Activated T-cell treated with anti-CD3 and anti-CD28 coated beads, Interleukin-2, amount 50 U/mL, for 1 hour (primary cell): ENCODE measurements around the gene SALL1.

Experiments used
- DNase-seq: peaks from one replicate; pipeline ENCODE4 v3.0.0-alpha.2; 2020

The SALL1 gene

GRCh38 chr16:51139568-51139967 is 11.5 kb downstream of the SALL1 start:
- DNase-seq, result no peak

- DNase-seq, result no peak
Measured at GRCh38 chr16:51138178-51138577, 12.9 kb downstream of the SALL1 start.

GRCh38 chr16:51137097-51137496 is 14.0 kb downstream of the SALL1 start:
- no peak for DNase-seq

DNA sequence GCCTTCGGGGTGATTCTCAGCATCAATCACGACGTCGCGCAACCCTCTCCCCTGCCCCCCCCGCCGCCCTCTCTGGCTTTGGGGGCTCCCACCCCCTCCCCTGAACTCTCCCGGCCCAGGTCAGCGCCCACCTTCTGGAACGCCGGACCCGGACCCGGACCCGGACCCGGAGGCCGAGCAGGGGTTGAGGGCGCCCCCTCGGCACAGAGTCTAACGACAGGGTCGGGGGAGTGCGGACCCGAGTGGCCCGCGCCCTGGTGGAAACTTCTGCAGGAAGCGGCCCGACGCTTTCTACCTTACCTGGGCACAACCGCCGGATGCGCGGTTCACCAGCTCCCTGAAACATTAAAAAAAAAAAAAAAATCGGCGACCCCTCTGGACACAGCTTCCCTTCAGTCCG is 16.2 kb downstream of the SALL1 start:
- no peak for DNase-seq

- no peak for DNase-seq
Measured at GRCh38 chr16:51134269-51134812, 16.7 kb downstream of the SALL1 start.

GRCh38 chr16:51133688-51134087 is 17.4 kb downstream of the SALL1 start:
- no peak for DNase-seq

DNA sequence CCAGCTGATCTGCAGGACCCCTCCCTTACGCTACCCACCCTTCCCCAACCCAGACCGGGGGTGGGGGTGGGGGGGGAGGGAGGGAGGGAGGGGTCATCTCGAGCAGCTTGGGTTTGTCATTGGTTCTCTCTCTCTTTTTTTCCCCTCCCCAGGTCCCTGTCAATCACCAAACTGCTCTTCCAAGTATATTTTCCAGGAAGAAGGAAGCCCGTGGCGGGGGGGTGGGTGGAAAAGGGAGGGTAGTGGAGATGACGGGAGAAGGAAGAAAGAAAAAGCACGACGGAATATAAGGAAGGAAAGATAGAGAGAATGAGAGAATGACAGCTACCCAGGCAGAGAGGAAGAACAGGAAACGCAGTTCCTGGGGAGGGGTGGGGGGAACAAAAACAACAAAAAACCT is 17.9 kb downstream of the SALL1 start:
- no peak for DNase-seq

GRCh38 chr16:51132490-51133115 is 18.5 kb downstream of the SALL1 start:
- no peak for DNase-seq

DNA sequence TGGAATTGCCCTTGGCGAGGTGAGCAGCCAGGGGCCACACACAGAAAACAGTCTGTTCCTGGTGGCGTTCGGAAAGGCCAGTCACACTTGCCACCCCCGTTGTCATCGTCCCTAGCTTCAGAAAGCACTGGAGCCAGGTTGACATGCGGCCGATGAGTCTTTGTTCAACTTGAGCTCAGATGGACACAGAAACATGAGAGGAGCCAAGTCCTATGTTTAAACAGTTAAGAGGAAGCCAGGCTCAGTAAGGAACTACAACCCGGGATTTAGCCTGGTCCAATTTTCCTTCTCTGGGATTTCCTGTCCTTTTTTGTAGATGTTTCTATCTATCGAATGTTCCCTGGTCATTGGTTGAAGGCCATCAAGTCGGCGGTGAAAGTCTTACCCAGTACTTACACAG is 19.5 kb downstream of the SALL1 start:
- no peak for DNase-seq

DNA sequence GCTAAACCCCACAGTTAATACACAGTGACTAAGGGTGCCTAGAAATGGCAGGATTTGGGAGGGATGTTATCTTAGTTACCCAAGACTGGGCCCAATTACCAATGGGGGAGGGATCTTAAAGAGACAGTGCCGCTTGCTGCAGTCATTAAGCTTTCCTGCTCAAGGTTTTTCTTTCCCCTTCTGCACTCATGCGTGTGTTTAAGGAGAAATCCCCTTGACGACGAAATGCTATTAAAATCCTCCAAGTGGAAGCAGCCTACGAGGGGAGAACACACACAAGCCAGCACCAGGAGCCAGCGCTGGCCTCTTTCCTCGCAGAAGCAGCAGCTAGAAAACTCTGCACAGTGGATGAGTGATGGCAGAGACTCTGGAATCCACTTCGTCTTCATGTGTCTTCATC is 22.0 kb downstream of the SALL1 start:
- DNase-seq, result no peak

DNA sequence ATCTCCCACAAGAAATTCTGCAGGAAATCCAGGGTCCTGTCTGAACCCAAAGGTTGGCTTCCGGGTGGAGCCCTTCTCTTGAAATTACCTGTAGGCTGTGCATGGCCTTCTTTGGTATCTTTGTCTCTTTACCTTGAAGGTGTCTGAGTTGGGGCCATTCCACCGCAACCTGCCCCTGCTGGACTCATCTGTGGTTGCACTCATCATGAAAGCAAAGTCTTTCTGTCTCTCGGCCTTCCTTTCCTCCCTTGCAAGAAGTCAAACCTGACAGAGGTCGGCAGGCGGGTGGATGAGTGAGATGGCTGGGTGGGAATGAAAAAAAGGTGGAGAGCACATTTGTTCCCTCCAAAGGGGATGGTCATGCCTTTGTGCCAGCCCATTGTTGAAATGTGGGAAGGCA is 25.1 kb downstream of the SALL1 start:
- no peak for DNase-seq

- no peak for DNase-seq
Measured at GRCh38 chr16:51124896-51125295, 26.2 kb downstream of the SALL1 start.

DNA sequence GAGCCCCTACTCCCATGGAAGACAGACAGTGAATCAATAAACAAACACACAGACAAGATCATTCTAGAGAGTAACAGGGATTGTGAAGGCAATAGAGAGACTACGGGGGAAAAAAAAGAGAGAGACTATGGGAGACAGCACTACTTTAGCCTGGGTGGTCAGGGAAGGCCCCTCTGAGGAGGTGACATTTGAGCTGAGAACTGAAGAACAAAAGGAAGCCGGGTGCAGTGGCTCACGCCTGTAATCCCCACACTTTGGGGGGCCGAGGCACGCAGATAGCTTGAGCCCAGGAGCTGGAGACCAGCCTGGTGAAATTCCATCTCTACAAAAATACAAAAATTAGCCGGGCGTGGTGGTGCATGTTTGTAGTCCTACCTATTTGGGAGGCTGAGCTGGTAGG is 29.2 kb downstream of the SALL1 start:
- DNase-seq, result no peak

DNA sequence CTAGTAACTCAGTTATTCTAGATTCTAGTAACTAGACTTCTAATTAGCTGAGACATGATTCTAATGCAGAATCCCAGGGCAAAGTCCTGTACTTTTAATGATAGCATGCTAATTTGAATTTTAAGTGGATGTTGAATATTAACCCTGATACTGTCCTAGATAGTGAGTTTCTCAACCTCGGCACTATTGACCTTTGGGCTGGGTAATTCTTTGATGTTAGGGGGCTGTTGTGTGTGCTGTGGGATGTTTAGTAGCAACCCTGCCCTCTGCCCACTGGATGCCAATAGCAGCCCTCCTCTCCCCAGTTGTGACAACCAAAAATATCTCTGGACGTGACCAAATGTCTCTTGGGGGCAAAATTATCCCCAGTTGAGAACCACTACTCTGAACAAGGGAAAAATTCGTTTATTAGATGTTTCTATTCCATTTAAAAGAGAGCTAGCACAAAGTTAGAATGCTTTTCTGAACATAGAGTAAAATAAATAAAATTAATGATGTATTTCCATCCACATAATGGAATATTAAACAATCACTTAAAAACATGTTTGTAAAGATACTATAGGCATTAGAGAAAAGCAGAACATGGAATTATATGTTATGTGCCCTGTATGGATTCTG is 30.2 kb downstream of the SALL1 start:
- no peak for DNase-seq

DNA sequence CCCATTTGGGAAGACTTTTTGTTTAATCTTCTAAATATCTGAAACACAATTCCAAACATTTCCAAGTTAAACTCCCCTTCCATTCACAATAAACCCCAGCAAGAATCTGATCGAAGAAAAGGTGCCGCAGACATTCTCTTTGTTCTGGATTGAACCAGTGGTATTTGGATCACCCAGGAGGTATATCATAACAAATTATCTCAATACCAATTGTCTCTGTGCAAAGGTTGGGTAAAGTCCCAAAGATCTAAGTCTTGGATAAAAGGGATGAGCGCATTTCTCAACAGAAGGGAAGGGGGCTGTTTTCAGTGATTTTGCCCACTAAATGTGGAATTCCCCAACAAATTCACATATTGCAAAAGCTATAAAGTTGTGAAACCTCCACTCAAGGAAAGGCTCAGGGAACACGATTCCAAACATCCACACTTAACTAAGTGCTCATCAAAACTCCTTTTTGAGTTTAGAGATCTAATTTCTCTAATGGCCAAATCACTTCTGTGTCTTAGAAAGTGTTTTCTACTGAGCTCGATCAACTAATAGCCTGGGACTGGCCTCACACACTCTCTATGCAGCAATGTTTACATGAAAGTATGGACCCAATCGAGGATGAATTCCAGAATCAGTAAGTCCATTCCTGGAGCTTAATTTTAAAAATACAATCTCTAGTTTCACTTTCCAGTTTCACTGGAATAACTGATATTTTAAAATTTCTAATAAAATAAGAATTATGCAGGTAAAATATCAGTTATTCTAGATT is 30.9 kb downstream of the SALL1 start:
- DNase-seq, result no peak

DNA sequence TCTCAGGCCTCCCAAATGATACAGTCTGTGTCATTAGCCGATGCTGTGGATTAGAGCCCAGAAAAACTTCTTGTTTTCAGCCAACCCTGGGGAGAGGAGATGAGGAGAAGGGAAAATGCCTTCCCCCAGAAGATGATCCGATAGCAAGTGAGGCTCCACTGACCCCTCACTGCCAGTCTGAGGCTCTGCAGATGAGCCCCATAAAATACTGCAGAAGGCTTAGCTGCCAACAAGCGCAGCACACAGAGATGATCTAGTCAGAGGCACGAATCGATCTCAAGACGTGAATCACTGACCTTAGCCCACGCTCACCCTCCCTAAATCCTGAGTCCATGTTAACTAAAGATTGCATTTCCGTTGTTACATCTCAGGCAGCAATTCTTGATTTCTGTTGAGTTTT is 31.5 kb downstream of the SALL1 start:
- no peak for DNase-seq

DNA sequence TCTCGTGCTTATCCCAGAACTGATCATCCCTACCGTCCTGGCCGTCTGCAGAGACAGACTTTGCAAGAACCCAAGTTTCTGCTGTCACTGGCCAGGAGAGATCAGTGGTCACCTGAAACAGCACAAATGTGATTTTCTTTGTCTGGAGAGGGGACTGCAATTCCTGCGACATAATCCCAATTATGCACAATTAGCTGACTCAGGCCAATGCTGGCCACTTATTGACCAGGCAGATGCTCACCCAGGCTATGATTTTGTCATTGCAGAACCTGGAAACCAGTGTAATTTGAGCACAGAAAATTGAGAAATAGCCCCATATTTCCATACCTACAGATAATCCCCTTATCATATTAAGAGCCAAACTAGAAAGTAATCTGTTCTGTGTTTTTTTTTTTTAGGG is 34.7 kb downstream of the SALL1 start:
- DNase-seq, result no peak

DNA sequence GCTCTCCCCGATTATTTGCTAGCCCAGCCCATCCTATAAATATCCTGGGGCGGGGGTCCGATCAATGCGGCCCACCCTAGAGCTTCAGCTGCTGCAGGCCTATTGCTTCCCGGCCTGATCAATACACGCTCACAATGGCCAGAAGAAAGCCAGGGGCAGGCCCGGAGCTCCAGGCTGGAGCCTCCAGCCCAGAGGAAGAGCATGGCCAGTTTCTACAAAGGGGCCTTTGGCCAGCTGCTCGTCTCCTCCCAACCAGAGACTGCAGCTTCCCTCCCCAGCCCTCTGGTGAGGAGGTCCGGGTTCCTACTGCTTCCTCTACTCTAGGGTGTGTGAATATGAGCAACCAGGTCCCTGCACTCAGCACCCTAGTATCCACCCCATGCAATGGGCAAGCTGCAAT is 36.7 kb downstream of the SALL1 start:
- no peak for DNase-seq

DNA sequence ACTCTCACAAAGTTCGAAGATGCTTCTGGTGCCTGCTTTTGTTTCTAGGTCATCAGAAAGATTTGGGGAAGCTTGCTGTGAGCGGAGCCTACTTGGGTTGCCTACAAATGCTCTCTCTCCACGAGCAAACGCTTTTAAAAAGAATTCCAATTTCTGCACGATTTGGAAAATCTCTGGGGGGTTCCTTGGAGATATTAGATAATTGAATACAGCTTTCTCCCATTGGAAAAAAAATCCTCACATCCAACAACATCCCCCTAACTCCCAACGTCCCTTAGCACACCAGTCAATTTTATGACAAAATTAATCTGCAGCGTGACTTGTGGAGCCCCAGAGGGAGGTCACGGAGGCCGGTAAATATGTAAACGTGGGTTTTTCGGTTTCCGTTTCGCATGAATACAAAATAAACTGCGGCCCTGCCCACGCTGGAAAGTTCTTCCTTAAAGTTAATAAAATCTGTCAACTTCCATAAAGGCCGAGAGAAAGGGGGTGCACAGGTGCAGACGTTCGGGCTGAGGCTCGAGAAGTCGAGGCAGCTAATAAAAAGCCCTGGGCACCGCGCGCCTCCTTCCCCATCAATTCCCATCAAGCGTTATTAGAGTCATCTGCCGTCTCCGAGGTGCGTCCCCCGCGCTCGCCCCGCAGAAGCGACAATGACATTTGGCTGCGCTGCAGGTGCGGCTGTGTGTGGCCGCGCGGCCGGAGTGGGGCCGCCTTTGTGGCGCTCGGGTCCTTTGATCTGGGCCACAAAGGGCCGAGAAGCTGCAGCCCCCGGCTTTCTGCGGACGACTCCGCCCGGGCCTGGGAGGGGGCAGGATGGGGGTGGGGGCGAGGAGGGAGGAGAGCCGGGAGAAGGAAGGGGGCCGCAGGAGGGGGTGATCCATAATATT is 37.6 kb downstream of the SALL1 start:
- no peak for DNase-seq

DNA sequence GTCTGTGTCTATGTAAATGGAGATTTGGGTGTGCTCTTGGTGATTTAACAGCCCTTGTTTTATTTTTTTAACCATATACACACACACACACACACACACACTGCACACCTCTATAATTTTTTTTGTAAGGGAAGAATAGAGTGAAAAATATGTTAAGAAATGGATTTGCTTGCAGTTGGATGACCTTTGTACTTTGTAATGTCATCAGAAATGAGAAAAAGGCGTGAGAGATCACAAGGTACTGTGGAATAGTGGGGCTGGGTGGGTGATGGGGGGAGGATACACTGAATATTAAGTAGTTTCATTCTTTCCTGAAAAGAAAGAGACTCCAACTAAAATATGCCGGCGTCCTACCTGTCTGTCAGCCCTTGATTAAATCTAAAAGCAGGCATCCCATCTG is 38.7 kb downstream of the SALL1 start:
- no peak for DNase-seq

- DNase-seq, result no peak
Measured at GRCh38 chr16:51111759-51112158, 39.3 kb downstream of the SALL1 start.

- no peak for DNase-seq
Measured at GRCh38 chr16:51110700-51111157, 40.3 kb downstream of the SALL1 start.

DNA sequence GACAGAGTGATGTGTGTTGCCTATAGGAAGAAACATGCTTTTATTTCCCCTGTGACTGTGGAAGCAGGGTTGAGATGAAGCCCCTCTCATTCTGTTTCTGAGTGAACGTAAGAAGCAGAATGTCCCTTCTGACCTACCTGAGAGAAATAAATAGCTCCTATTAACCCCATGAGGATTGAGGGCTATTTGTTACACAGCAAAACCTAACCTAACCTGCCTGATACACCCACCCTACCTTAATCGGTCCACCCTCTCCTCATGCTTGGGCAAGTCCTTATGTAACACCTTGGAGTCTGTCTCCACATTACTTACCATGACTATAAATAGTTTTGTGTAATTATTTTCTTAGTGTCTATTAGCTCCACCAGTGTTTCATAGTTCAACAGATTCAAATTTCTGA is 41.9 kb downstream of the SALL1 start:
- no peak for DNase-seq
